ENCODE results near the gene SGF29. TPM values are rescaled to one million over a fixed set of nuclear protein-coding genes. Genes with fewer than 3 reads are reported as not detected.
"Not testable (repeated sequence)": the region's sequence is repeated elsewhere in the genome, so short reads cannot be mapped to it uniquely, and the experiment has no call there.

Gene SGF29
- total and polyA plus RNA-seq, 2 of the 4 experiments (the other 2 are of a cell fraction): 4.3 to 7.7 TPM

GRCh38 chr16:28545964-28546363 is 7.8 kb upstream of the SGF29 start:
- H2BK15ac ChIP-seq (ENCODE audit: low read depth, low read length); BruUV-seq (replicated peaks); H3K9me1 ChIP-seq (ENCODE audit: insufficient read depth, low read length); ATAC-seq (ENCODE audit: low read depth); H3K27ac ChIP-seq (ENCODE audit: insufficient read depth, low read length); H3K4me3 ChIP-seq (ENCODE audit: insufficient read depth, low read depth, low read length); H2BK120ac ChIP-seq (ENCODE audit: low read depth, low read length); H3K56ac ChIP-seq (ENCODE audit: extremely low read depth, insufficient read depth, low read length); H3K27me3 ChIP-seq (ENCODE audit: control insufficient read depth, insufficient read depth, low read length); H4K5ac ChIP-seq (ENCODE audit: low read depth, low read length); H3K4me1 ChIP-seq (ENCODE audit: control insufficient read depth, insufficient read depth, low read length); H2AFZ ChIP-seq (replicated peaks; ENCODE audit: low read length, poor library complexity); H3K14ac ChIP-seq (replicated peaks; ENCODE audit: low read depth, low read length); H3K79me1 ChIP-seq (ENCODE audit: low read depth in 1 of 2, low read length in 2 of 2); H4K91ac ChIP-seq (ENCODE audit: insufficient read depth, low read depth, low read length); H3K9me3 ChIP-seq (ENCODE audit: control insufficient read depth, insufficient read depth, low read length); dilution Hi-C loops (cut with HindIII; ENCODE audit: low sequenced_read_pairs, unreplicated experiment); H2AK9ac ChIP-seq (replicated peaks; ENCODE audit: low read depth, low read length, poor library complexity); H3K18ac ChIP-seq (ENCODE audit: low read depth, low read length); CTCF ChIA-PET; H3K36me3 ChIP-seq (ENCODE audit: control insufficient read depth, insufficient read depth, low read length); H3K23ac ChIP-seq (ENCODE audit: low read depth, low read length); H3K4ac ChIP-seq (ENCODE audit: low read depth, low read length); H2BK5ac ChIP-seq (ENCODE audit: low read depth, low read length, poor library complexity, severe bottlenecking); H4K20me1 ChIP-seq (ENCODE audit: insufficient read depth, low read length); H3K9ac ChIP-seq (ENCODE audit: low read depth, low read length); H3K4me2 ChIP-seq (ENCODE audit: low read depth, low read length); DNase-seq; H2BK20ac ChIP-seq (ENCODE audit: low read depth, low read length); H2AK5ac ChIP-seq (ENCODE audit: low read depth, low read length); H4K8ac ChIP-seq (ENCODE audit: low read depth in 2 of 2, low read length in 2 of 2): not testable (repeated sequence)
- intact Hi-C loops (cut with micrococcal nuclease): loop anchor here (2.0 kb wide), 1 partner anchor 273 kb away; no protein-coding TSS in a partner anchor
- POLR2A ChIA-PET (ENCODE audit: unreplicated experiment): interaction anchor here (0.6 kb wide), 1 partner anchor 40 kb away, joined by 4 read pairs; no protein-coding TSS in a partner anchor
- in situ Hi-C loops (cut with MboI; ENCODE audit: low sequenced_read_pairs): loop anchor here (10.0 kb wide), 1 partner anchor 221 kb away; no protein-coding TSS in a partner anchor
- WGBS, 2 experiments (ENCODE audit: extremely low coverage in 2 of 2, insufficient read length in 1 of 2): no CpG with 5 or more reads among the region's 7 CpGs

Measured in IMR-90 (cell line).